ENCODE results near the gene SNURF.
"Not testable (repeated sequence)": the region's sequence is repeated elsewhere in the genome, so short reads cannot be mapped to it uniquely, and the experiment has no call there.

The SNURF gene

DNA sequence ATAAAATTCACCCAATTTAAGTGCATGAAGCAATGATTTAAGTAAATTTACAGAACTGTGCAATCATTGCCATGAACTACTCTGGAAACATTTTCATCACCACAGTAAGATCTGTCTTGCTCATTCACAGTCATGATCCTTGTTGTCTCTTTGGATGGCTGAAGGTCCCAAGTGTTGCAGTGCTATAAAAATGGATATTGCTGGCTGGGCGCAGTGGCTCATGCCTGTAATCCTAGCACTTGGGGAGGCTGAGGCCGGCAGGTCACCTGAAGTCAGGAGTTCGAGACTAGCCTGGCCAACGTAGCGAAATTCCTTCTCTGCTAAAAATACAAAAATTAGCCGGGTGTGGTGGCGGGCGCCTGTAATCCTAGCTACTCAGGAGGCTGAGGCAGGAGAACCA lies 17.0 kb downstream of the SNURF start:
- no peak for DNase-seq

- DNase-seq: not testable (repeated sequence)
Observed at GRCh38 chr15:24972707-24973106, 17.9 kb downstream of the SNURF start.

GRCh38 chr15:24976932-24977331 lies 22.1 kb downstream of the SNURF start:
- no peak for DNase-seq

DNA sequence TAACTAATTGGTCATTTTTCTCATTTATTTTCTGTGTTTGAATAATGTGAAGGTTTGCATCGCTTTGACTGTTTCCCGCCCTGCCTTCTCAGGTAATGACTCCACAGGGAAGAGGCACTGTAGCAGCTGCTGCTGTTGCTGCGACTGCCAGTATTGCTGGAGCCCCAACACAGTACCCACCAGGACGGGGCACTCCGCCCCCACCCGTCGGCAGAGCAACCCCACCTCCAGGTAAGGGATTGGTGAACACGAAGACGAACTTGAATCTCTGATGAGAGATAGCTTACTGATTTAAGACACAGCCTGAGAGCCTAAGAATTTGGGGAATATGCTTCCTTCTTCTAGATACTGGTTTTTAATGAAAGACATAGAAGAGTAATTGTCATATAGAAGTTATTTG lies 22.9 kb downstream of the SNURF start:
- no peak for DNase-seq

DNA sequence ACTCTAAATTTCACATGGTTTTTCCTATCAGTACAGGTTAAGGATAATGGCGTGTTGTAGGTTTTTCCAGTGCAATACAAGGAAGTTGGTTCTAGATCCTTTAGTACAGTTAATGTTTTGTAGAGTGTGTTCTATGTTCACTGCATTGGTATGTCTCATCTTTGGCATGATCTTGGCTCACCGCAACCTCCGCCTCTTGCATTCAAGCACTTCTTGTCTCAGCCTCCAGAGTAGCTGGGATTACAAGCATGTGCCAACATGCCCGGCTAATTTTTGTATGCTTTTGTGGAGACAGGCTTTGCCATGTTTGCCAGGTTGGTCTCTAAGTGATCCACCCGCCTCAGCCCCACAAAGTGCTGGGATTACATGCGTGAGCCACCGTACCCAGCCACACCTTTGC lies 30.4 kb downstream of the SNURF start:
- no peak for DNase-seq

GRCh38 chr15:24986653-24987052 lies 31.9 kb downstream of the SNURF start:
- DNase-seq: no peak
